Umbilical cord (tissue), 2 donors: Measurements from ENCODE around the gene ENTHD1. TPM values are rescaled to one million over a fixed set of nuclear protein-coding genes. Genes with fewer than 3 reads are reported as not detected.
"Not testable (repeated sequence)": the region's sequence is repeated elsewhere in the genome, so short reads cannot be mapped to it uniquely, and the experiment has no call there.

ENCODE experiments used
- DNase-seq: peaks from one replicate; pipeline ENCODE4 v3.0.0-alpha.2; 2015; ENCODE audit warnings: low spot score
- total RNA-seq: library from RNA; depleted of rRNA; stranded (reverse); fragments of >200 nt; gene quantifications from one replicate; pipeline ENCODE4 v1.2.3, GENCODE V29; 2014; ENCODE audit warnings: low replicate concordance; ENCODE audit not compliant: insufficient read depth

The ENTHD1 gene
- total RNA-seq, 1 donor from 2014 or later: 4.8 TPM

GRCh38 chr22:39851606-39852315, 41.8 kb downstream of the ENTHD1 start:
- DNase-seq: no peak

GRCh38 chr22:39847477-39847876, 46.1 kb downstream of the ENTHD1 start:
- DNase-seq: no peak

DNA sequence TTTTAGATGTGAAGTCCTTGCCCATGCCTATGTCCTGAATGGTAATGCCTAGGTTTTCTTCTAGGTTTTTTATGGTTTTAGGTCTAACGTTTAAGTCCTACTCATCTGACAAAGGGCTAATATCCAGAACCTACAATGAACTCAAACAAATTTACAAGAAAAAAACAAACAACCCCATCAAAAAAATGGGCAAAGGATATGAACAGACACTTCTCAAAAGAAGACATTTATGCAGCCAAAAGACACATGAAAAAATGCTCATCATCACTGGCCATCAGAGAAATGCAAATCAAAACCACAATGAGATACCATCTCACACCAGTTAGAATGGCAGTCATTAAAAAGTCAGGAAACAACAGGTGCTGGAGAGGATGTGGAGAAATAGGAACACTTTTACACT, 47.0 kb downstream of the ENTHD1 start:
- not testable (repeated sequence) for DNase-seq

DNA sequence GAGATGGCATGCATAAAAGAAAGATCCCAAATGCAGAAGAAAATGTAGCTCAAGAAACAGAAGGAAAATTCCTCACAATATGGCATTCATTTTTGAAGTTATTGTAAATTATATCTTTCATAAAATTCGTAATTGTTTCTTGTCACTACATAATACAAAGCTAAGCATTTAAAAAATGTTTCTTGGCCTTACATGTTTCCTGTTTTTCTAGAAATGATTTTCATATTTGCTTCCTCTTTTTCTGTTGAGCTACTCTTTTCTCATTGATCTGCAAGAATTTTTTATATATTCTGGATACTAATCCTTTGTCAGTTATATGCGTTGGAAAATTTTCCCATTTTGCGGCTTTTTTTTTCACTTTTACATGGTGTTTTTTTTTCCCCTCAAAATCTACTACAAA, 48.0 kb downstream of the ENTHD1 start:
- DNase-seq: no peak

DNA sequence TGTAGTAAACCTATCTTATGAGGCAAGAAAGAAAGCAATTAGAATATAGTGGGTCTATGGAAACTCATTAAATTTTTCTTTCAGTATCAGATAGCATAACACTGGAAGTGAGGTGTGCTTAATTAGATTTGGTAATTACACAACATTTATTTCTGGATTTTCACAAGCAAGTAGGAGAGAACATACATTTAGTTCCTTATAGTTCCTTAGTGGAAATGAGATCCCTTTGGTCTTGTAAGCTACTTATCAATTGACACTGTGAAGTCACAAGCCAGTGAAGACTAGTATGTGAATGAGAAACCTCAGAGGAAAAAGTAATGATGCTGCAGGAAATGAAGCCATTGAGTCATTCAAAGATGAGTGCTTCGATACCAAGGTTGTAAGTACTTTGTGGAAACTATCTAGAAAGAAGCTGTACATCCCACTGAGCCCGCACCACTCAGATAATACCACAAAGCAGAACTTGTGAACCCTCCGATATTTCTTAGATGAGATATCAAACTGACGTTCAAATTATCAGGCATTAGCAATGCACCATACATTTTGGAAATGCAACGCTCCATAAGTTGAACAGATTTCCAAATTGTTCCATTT, 53.5 kb downstream of the ENTHD1 start:
- no peak for DNase-seq

- no peak for DNase-seq
Measured at GRCh38 chr22:39839204-39839603, 54.4 kb downstream of the ENTHD1 start.

DNA sequence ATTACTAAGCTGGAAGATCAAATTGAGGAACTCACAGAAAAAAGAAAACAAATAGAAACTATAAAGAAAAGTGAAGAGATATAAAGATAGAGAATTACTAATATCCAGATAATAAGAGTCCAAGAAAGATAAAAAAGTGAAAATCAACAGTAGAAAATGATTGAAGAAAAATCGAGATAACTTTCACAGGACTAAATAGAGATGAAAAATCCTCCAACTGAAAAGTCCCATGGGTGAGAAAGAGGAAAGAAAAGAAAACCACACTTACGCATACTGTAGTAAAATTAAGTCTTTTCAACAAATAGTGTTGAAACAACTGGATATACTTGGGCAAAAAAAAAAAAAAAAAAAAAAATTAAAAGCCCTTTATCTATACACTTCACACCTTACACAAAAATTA, 60.0 kb downstream of the ENTHD1 start:
- DNase-seq: no peak

GRCh38 chr22:39833093-39833492, 60.5 kb downstream of the ENTHD1 start:
- DNase-seq: no peak

DNA sequence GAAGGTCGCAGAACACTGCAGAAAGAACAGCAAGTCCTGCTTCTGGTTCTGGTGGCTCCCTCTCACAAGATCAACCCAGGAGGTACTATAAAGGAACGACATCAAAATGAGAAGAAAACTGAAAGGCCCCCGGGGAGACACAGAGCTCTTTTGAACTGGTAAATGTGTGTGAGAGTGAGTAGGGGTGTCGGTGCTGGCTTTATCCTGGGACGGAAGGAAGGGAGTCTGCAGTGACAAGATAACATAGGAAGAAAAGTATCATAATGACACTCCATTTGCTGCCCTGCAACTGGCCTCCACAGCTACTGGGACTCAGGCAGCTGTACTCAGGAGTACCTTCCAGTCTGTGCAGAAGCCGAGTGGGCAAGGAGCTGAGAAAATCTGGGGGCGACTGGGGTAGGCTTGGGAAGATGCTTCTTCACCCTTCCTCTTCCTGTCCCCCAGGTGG, 60.9 kb downstream of the ENTHD1 start:
- no peak for DNase-seq

- DNase-seq: no peak
Measured at GRCh38 chr22:39825661-39826102, 67.9 kb downstream of the ENTHD1 start.

GRCh38 chr22:39821008-39821407, 72.6 kb downstream of the ENTHD1 start:
- DNase-seq: no peak

- DNase-seq: peak; percentile 21
Measured at GRCh38 chr22:39820256-39820655, 73.3 kb downstream of the ENTHD1 start.

- DNase-seq: no peak
Measured at GRCh38 chr22:39819429-39819828, 74.1 kb downstream of the ENTHD1 start.

DNA sequence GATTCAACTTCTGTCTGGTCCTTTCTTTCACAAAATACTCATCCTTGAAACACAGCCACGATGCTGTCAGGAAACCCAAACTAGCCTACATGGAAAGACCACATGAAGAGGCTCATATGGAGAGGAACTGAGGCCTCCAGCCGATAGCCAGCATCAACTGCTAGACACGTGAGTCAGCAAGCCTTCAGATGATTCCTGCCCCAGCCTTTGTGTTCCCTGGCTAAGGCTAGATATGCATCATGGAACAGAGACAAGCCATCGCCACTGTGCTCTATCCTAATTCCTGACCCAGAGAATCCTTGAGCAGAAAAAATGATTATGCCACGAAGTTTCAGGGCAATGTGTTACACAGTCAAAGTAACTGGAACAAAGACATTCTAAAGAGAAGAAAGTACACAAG, 75.5 kb downstream of the ENTHD1 start:
- peak; percentile 1 for DNase-seq

DNA sequence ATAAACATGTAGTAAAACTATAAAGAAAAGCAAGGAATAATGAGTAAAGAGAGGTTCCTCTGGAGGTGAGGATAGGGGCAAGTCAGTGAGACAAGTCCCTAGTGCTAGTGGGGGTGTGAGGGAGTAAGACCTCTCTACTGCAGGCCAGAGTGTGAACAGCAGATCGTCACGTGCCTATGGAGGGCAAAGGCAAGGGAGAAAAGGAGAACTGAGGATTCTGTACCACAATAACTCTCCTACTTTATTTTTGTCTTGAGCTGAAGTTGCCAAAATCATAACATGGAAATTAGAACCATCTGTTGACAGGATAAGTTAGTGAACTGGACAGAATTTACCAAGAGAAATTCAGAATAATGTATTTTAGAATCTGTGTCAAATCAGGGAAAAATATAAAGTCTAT, 77.6 kb downstream of the ENTHD1 start:
- peak; percentile 1 for DNase-seq

- DNase-seq: no peak
Measured at GRCh38 chr22:39814899-39815298, 78.7 kb downstream of the ENTHD1 start.

- no peak for DNase-seq
Measured at GRCh38 chr22:39809772-39810557, 83.6 kb downstream of the ENTHD1 start.

DNA sequence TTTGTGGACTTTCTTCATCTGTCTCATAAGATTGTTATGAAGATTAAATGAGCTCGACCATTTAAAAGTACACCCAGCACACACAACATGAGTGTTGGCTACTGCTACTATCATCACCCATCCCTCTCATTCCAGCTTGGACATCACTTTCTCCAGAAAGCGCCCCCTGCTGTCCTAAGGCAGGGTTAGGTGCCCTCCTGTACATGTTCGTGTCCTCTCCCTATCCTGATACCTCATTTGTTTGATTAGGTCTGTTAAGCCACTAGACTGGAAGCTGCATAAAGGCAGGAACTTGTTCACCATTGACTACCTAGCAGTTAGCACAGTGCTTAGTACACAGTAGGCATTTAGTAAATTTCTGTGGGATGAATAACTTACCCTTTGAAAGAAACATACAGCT, 85.5 kb downstream of the ENTHD1 start:
- DNase-seq: no peak

GRCh38 chr22:39806109-39806508, 87.5 kb downstream of the ENTHD1 start:
- DNase-seq: no peak

DNA sequence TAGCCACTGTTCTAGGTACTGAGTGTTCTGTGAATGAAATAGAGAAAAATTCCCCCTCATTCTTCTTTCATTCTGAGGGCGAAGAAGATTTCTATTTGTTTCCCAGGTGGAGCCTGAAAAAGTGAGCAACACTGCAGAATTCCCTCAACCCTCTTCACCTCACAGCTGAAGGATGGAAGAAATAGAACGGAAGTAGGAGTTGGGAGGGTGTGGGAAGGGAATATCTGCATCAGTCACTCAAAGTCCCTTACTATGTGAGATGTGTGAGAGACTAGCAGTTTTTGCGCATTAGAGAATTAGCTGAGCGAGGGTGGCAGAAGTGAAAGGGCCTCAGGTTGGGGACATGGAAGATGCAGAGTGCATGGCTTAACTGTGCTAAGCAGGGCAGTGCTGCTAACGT, 88.4 kb downstream of the ENTHD1 start:
- no peak for DNase-seq

GRCh38 chr22:39802682-39803081, 90.9 kb downstream of the ENTHD1 start:
- DNase-seq: no peak

GRCh38 chr22:39800790-39801520, 92.6 kb downstream of the ENTHD1 start:
- DNase-seq: no peak
